Medulla oblongata (tissue), 1 donor: ENCODE data around the gene ATP10D.

Experiments used
- DNase-seq: peaks from one replicate; pipeline ENCODE4 v3.0.0-alpha.2; 2015; ENCODE audit errors: extremely low spot score

Gene ATP10D

GRCh38 chr4:47590325-47590724, 105.2 kb downstream of the ATP10D start:
- no peak for DNase-seq

GRCh38 chr4:47597696-47598095, 112.6 kb downstream of the ATP10D start:
- DNase-seq: no peak

- DNase-seq: no peak
Observed at GRCh38 chr4:47598320-47598719, 113.2 kb downstream of the ATP10D start.

GRCh38 chr4:47598896-47599295, 113.8 kb downstream of the ATP10D start:
- no peak for DNase-seq

DNA sequence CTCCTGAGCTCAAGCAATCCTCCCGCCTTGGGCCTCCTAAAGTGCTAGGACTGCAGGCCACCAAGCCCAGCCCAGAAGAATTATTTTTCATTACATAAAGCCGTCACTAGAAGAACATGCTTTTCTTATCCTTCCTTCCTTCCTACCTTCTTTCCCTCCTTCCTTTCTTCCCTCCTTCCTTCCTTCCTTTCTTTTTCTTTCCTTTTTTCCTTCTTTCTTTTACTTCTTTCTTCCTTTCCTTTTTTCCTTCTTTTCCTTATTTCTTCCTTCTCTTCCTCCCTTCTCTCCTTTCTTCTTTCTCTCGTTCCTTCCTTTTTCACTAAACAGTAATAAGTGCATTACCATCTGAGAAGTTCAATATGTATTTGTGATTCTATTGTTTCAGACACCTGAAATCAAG, 121.4 kb downstream of the ATP10D start:
- DNase-seq: no peak

DNA sequence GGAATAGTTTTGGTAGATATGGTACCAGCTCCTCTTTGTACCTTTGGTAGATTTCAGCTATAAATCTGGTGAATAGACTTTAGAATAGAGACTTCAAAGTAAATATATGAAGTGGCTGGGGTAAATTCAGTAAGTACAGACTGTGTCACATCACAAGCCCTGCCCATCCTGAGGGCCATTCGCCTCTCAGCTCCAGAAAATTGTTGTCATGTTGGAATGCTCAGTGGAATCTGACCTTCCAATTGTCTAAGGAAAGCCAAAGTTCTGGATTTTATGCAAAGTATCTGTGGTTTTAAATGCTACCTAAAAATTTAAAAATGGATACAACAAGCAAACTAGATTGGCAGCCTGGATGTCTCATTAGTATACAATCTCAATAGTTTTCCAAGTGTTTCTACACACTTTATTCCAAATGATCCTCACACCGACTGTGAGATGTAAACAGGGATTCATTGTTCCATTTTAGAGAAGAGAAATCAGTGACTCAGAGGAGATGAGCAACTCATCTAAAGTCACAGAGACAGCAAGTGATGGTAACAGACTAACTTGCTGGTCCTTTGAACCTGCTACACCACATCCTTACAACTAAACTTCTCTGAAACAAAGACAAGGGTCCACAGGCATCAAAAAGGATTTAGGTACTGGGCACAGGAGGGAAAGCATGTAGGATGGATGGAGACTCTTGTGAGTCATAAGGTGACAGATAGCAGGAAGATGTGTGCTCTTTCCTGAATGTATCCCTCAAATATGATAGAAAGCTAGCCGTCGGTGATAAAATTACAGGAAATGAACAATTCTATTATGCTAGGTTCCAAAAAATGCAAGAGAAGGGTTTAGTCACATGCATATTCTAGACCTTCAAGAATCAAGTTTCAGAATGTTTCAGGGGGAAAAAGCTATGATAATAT, 127.3 kb downstream of the ATP10D start:
- DNase-seq: no peak

- no peak for DNase-seq
Observed at GRCh38 chr4:47615385-47615784, 130.3 kb downstream of the ATP10D start.

DNA sequence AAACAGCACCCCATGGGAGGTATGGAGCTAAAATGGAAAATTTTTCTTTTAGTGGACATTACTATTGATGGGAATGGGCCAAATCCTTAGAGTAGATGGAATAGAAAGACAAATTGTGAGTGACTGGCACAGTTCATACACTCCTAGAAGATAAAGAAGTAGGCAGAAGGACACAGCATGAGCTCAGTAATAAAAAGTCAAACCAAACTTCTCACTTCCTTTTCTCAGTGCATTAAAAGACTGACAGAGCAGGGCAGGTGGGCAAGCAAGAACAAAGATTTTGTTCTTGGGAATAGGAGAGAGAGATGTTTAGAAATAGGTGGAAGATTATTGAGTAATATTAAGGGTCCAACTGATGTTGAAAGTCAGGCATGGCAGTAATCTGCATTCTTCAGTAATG, 132.5 kb downstream of the ATP10D start:
- no peak for DNase-seq

DNA sequence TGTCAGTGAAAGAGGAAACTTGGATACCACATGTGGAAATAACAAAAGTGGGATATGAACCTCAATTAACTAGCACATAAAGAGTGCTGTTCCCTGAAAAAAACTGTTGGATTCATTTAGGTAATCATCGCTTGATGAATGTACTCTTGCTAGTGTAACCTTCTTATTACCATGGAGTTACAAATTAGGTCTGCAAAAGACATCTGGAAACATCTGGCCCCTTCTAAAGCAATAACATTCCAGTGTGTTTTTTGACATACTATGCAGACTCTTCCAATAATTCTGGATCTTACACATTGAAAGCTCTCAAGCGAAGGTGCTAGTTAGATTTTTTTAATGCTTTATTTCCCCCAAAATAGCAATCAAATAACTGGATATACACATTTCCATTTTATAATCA, 134.6 kb downstream of the ATP10D start:
- no peak for DNase-seq

DNA sequence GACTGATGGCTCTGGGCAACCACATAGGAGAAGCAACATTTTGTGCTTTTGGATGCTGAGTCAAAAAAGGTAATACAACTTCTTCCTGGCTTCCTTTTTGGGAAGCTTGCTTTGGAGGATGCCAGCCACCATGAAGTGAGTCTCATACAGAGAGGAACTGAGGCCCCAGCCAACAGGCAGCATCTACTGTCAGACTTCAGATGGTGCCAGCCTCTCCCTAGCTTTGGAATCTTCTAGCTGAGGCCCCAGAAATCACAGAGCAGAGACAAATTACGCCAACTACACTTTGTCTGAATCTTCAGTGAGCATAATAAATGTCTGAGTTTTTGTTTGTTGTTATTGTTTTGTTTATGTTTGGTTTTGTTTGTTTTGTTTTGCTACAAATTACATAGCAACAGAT, 136.1 kb downstream of the ATP10D start:
- no peak for DNase-seq

DNA sequence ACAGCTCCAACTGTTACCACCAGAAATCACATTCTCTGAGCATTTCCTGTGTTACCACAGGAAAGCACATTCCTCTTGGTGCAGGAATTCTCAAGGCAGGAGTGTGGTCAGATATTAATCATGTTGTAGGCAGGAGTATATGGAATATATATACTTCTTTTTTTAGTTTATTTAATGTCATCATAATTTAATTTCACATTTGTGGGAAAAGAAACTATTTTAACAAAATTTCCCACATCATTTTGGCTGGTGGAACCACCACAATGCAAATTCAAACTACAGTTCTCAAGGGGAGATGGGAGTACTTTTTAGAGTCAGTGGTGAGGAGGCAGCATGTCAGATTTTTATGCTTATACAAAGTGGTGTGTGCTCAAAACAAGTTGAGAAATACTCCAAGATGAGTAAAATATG, 139.0 kb downstream of the ATP10D start:
- no peak for DNase-seq

- DNase-seq: no peak
Observed at GRCh38 chr4:47631161-47631560, 146.1 kb downstream of the ATP10D start.

GRCh38 chr4:47639531-47639930, 154.5 kb downstream of the ATP10D start:
- DNase-seq: no peak

- no peak for DNase-seq
Observed at GRCh38 chr4:47640911-47641310, 155.8 kb downstream of the ATP10D start.

DNA sequence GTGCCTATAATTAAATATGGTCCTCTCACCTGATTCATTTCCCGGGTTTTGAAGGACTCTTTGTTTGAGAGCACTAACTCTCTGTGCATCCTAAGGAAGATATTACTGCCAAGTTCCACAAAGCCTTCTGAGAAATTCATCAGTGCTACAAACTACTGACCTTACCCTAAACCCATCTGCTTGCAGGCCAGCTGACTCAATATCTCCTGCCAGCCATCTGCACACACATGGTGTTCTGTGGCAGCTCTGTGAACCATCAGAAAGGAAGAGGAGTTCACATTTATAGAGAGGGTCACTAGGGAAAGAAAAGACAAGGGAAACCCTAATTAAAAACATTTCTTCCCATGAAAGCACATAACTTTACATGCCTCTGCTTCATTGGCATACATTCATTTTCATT, 156.7 kb downstream of the ATP10D start:
- no peak for DNase-seq

- DNase-seq: no peak
Observed at GRCh38 chr4:47642191-47642830, 157.2 kb downstream of the ATP10D start.
